A549 treated with RU486 at 1 μM for 4 hours (cell line): ENCODE results near the gene RGL2. TPM values are rescaled to one million over a fixed set of nuclear protein-coding genes. Genes with fewer than 3 reads are reported as not detected.

Source experiments
- total RNA-seq: library from RNA; stranded (reverse); fragments of 200-300 nt; extraction: Qiagen RNA extraction; gene quantifications from 5 replicates; pipeline ENCODE4 v1.2.3, GENCODE V29; 2022; ENCODE audit warnings: low read depth

RGL2 gene
- total RNA-seq: 11.0 to 13.8 TPM (median 13.4 TPM) in 5 replicates

GRCh38 chr6:33298773-33299236 is at the start of gene RGL2:
Gene RGL2, minus strand, starts transcription at chr6:33298942. Its CDS starts 332 bp downstream, at chr6:33298610.

GRCh38 chr6:33317669-33318425 is 19.1 kb upstream of the RGL2 start, which contains the start of gene ZBTB22:
Gene ZBTB22, minus strand, starts transcription at chr6:33317744. Its CDS starts 828 bp downstream, at chr6:33316916.

GRCh38 chr6:33313709-33314514 is 15.2 kb upstream of the RGL2 start, which contains the start of gene TAPBP:
Gene TAPBP, minus strand, starts transcription at chr6:33314078. Its CDS starts 37 bp downstream, at chr6:33314041.

GRCh38 chr6:33288921-33289783 is 9.6 kb downstream of the RGL2 start, which contains the start of the genes PFDN6 and WDR46:
Gene PFDN6, plus strand, starts transcription at chr6:33289601. Its CDS starts 256 bp downstream, at chr6:33289857.
Gene WDR46, minus strand, starts transcription at chr6:33289239. Its CDS starts 69 bp downstream, at chr6:33289170.

GRCh38 chr6:33276864-33277662 is 21.7 kb downstream of the RGL2 start, which contains the start of gene B3GALT4:
Gene B3GALT4, plus strand, starts transcription at chr6:33277123. Its CDS starts 297 bp downstream, at chr6:33277420.

GRCh38 chr6:33271468-33272274 is 27.1 kb downstream of the RGL2 start, which contains the start of the genes RPS18 and VPS52:
Gene RPS18, plus strand, starts transcription at chr6:33272075. Its CDS starts 45 bp downstream, at chr6:33272120.
Gene VPS52, minus strand, starts transcription at chr6:33271876. Its CDS starts 201 bp downstream, at chr6:33271675.

Other genes starting within 250 kb of the RGL2 start
- gene HLA-DPA1, start 225.3 kb downstream of the RGL2 start, total RNA-seq: 0.33 TPM in 1 of 5 replicates, not detected in the others
- gene HLA-DPB1, start 223.0 kb downstream of the RGL2 start, total RNA-seq: not detected in 5 replicates
- 0.37 to 1.3 TPM (median 0.90 TPM) in 5 replicates for gene COL11A2, start 106.5 kb downstream of the RGL2 start, total RNA-seq
- gene RXRB, start 98.3 kb downstream of the RGL2 start, total RNA-seq: 15.5 to 21.7 TPM (median 20.6 TPM) in 5 replicates
- 111 to 121 TPM (median 118 TPM) in 5 replicates for gene SLC39A7, start 98.1 kb downstream of the RGL2 start, total RNA-seq
- gene HSD17B8, start 94.3 kb downstream of the RGL2 start, total RNA-seq: 11.0 to 16.7 TPM (median 15.5 TPM) in 5 replicates
- gene RING1, start 90.4 kb downstream of the RGL2 start, total RNA-seq: 19.8 to 28.2 TPM (median 25.6 TPM) in 5 replicates
- 15.8 to 18.0 TPM (median 16.9 TPM) in 5 replicates for gene VPS52, start 27.1 kb downstream of the RGL2 start, total RNA-seq
- gene RPS18, start 26.9 kb downstream of the RGL2 start, total RNA-seq: 2,467 to 2,823 TPM (median 2,760 TPM) in 5 replicates
- gene B3GALT4, start 21.8 kb downstream of the RGL2 start, total RNA-seq: 0.30 to 0.75 TPM (median 0.53 TPM) in 5 replicates
- gene WDR46, start 9.7 kb downstream of the RGL2 start, total RNA-seq: 53.2 to 66.0 TPM (median 58.6 TPM) in 5 replicates
- gene PFDN6, start 9.3 kb downstream of the RGL2 start, total RNA-seq: 102 to 132 TPM (median 118 TPM) in 5 replicates
- gene TAPBP, start 15.1 kb upstream of the RGL2 start, total RNA-seq: 35.9 to 44.9 TPM (median 39.4 TPM) in 5 replicates
- 2.8 to 4.1 TPM (median 3.2 TPM) in 5 replicates for gene ZBTB22, start 18.8 kb upstream of the RGL2 start, total RNA-seq
- gene DAXX, start 24.0 kb upstream of the RGL2 start, total RNA-seq: 39.9 to 42.5 TPM (median 41.0 TPM) in 5 replicates
- 38.6 to 46.1 TPM (median 44.5 TPM) in 5 replicates for gene KIFC1, start 92.9 kb upstream of the RGL2 start, total RNA-seq
- gene PHF1, start 112.1 kb upstream of the RGL2 start, total RNA-seq: 12.7 to 17.4 TPM (median 16.2 TPM) in 5 replicates
- gene CUTA, start 119.2 kb upstream of the RGL2 start, total RNA-seq: 161 to 229 TPM (median 209 TPM) in 5 replicates
- 3.5 to 7.9 TPM (median 4.8 TPM) in 5 replicates for gene SYNGAP1, start 121.1 kb upstream of the RGL2 start, total RNA-seq
- 10.3 to 12.6 TPM (median 12.2 TPM) in 5 replicates for gene ZBTB9, start 155.6 kb upstream of the RGL2 start, total RNA-seq